PC-9 (cell line): ENCODE data around the gene COL27A1. TPM values are rescaled to one million over a fixed set of nuclear protein-coding genes. Genes with fewer than 3 reads are reported as not detected.

ENCODE experiments used
- BruUV-seq: library from RNA; stranded (reverse); fragments of 400-500 nt; replicated peaks from 2 replicates; lab custom pipeline; 2021; lab: Mats Ljungman, UMichigan
- CTCF ChIA-PET: fragments of 300-600 bp; sonication (Branson Sonifier 250); formaldehyde crosslinking; loops from one replicate; lab custom pipeline; 2022; ENCODE audit warnings: antibody characterized with exemption; lab: Charles Lee
- POLR2A ChIA-PET: fragments of 300-600 bp; sonication (Branson Sonifier 250); formaldehyde crosslinking; loops from one replicate; lab custom pipeline; 2022; ENCODE audit warnings: antibody characterized with exemption; ENCODE audit not compliant: unreplicated experiment; lab: Charles Lee
- DNase-seq, 2 experiments: peaks; one replicate each; pipeline versions ENCODE4 v3.0.0 to v3.0.0-alpha.2; 2015 to 2022; ENCODE audit warnings: mixed read lengths in 1 of 2
- H2AFZ ChIP-seq: fragments of 200-600 bp; sonication (generic); 2 replicates; pipeline ENCODE4 v1.8.1; 2017; ENCODE audit warnings: antibody characterized with exemption
- H3F3A ChIP-seq: fragments of 200-600 bp; sonication (generic); 2 replicates; pipeline ENCODE4 v1.8.1; 2017; ENCODE audit warnings: antibody characterized with exemption, mild to moderate bottlenecking, low read depth; ENCODE audit not compliant: insufficient read depth
- H3K27ac ChIP-seq: fragments of 200-600 bp; sonication (generic); 2 replicates; pipeline ENCODE4 v1.6.1; 2016; ENCODE audit warnings: mixed run types
- H3K27me3 ChIP-seq: fragments of 200-600 bp; sonication (generic); 2 replicates; pipeline ENCODE4 v1.6.1; 2016; ENCODE audit warnings: low read depth, mixed run types; ENCODE audit not compliant: insufficient read depth
- H3K36me3 ChIP-seq: fragments of 200-600 bp; sonication (generic); 2 replicates; pipeline ENCODE4 v1.6.1; 2016; ENCODE audit warnings: low read depth, mixed run types
- H3K4me1 ChIP-seq: fragments of 200-600 bp; sonication (generic); replicated peaks from 2 replicates; pipeline ENCODE4 v1.6.1; 2016; ENCODE audit warnings: mixed run types; ENCODE audit not compliant: insufficient read depth
- H3K4me2 ChIP-seq: fragments of 200-600 bp; sonication (generic); 2 replicates; pipeline ENCODE4 v1.6.1; 2017; ENCODE audit warnings: mixed run types
- H3K4me3 ChIP-seq: fragments of 200-600 bp; sonication (generic); 2 replicates; pipeline ENCODE4 v1.6.1; 2016; ENCODE audit warnings: mixed run types
- H3K79me2 ChIP-seq: fragments of 200-600 bp; sonication (generic); 2 replicates; pipeline ENCODE4 v1.6.1; 2017; ENCODE audit warnings: low read depth, mixed run types
- H3K9me2 ChIP-seq: fragments of 200-600 bp; sonication (generic); 2 replicates; pipeline ENCODE4 v1.8.1; 2017; ENCODE audit warnings: mild to moderate bottlenecking; ENCODE audit not compliant: insufficient read depth
- H3K9me3 ChIP-seq: fragments of 200-600 bp; sonication (generic); 2 replicates; pipeline ENCODE4 v1.8.1; 2016; ENCODE audit warnings: low read depth; ENCODE audit not compliant: insufficient read depth
- H4K20me1 ChIP-seq: fragments of 200-600 bp; sonication (generic); 2 replicates; pipeline ENCODE4 v1.8.1; 2017; ENCODE audit not compliant: insufficient read depth
- EZH2 ChIP-seq: fragments of 200-600 bp; sonication (generic); IDR thresholded peaks from 2 replicates; pipeline ENCODE4 v1.8.0; 2017; ENCODE audit warnings: antibody characterized with exemption, low read depth
- intact Hi-C: fragments of 100-400 bp; cut with micrococcal nuclease; formaldehyde crosslinking; loops from one replicate; pipeline ENCODE4 v1.10.0; 2022; ENCODE audit not compliant: unreplicated experiment
- total RNA-seq: library from RNA; stranded (reverse); gene quantifications from 2 replicates; pipeline ENCODE4 v1.2.3, GENCODE V29; 2021
- TF ChIP-seq, protein P1 (sequence below): fragments of 200-600 bp; sonication (generic); conservative IDR thresholded peaks from 2 replicates; pipeline ENCODE4 v1.6.1; 2017; ENCODE audit warnings: mixed run types, antibody characterized with exemption, mild to moderate bottlenecking, moderate library complexity

COL27A1 gene
- total RNA-seq, 1 experiment from 2014 or later, result 0.39 TPM

DNA sequence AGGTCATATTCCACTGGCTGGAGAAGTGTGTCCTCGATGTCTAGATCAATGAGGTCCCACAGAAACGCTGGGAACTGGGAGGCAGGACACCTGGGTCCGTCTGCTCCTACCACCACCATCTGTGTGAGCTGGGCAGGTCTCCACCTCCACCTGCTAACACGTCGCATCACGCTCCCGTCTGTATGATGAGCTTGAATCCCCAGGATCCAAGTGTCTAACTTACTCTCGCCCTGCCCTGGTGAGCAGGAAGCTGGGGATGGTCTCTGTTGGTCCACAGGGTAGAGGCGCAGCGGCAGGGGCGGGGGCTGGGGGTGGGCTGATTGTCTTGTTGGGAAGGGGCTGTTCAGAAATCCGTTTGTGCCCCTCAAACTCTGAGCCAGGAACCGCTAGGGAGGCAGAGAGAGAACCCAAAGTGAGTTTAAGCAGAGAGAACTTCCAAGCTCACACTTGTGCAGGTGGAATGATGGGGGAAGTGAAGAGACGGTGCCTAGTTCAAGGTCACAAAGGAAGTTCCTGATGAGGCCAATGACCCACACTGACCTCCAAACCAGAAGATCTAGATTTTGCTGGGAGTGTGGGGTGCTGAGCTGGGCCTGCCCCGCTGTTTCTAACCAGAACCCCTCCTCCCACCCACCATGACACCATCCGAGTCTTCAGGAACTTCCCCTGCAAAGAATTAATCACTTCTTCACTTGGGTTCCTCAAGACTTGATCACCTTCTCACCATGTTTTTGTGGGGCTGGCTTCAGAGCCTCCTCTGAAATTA lies 195.5 kb downstream of the COL27A1 start:
- Histone ChIP-seq H2AFZ (no peak overlapping the region), H3K9me2 (no peaks in the 10 kb centered on the region), H3K4me1 (peaks cover 15% of the 10 kb centered on the region), H3K27me3 (no peaks in the 10 kb centered on the region), H3K27ac (no peak overlapping the region), H3K4me2 (no peak overlapping the region), H3K9me3 (no peaks in the 10 kb centered on the region), H3F3A (peaks cover 8% of the 10 kb centered on the region), H4K20me1 (no peaks in the 10 kb centered on the region), H3K36me3 (0 out of 2 replicates have a peak, but pooled peaks cover 8% of the 10 kb centered on the region), H3K4me3 (no peak overlapping the region), H3K79me2 (no peaks in the 10 kb centered on the region)
- ChIA-PET POLR2A (no interaction called here), CTCF (no interaction called here)
- no peak for DNase-seq
- no TSS peak for BruUV-seq
- no peak for TF ChIP-seq EZH2
- TF ChIP-seq, protein P1, sequence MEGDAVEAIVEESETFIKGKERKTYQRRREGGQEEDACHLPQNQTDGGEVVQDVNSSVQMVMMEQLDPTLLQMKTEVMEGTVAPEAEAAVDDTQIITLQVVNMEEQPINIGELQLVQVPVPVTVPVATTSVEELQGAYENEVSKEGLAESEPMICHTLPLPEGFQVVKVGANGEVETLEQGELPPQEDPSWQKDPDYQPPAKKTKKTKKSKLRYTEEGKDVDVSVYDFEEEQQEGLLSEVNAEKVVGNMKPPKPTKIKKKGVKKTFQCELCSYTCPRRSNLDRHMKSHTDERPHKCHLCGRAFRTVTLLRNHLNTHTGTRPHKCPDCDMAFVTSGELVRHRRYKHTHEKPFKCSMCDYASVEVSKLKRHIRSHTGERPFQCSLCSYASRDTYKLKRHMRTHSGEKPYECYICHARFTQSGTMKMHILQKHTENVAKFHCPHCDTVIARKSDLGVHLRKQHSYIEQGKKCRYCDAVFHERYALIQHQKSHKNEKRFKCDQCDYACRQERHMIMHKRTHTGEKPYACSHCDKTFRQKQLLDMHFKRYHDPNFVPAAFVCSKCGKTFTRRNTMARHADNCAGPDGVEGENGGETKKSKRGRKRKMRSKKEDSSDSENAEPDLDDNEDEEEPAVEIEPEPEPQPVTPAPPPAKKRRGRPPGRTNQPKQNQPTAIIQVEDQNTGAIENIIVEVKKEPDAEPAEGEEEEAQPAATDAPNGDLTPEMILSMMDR, result no peak
- intact Hi-C loops, result no loop called here

DNA sequence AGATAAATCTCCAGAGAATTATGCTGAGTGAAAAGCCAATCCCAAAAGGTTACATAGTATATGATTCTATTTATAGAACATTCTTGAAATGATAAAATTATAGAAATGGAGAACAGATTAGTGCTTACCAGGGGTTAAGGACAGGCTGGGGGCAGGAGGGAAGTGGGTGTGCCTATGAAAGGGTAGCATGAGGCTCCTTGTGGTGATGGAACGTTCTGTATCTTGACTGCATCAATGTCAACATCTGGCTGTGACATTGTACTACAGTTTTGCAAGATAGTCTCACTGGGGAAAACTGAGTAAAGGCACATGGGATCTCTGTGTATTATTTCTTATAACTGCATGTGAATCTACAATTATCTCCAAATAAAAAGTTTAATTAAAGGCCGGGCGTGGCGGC lies 196.6 kb downstream of the COL27A1 start:
- TF ChIP-seq, protein P1, result no peak
- no peak for TF ChIP-seq EZH2
- ChIA-PET POLR2A (no interaction called here), CTCF (no interaction called here)
- no peak for DNase-seq
- no peaks in the 10 kb centered on the region for H3K27me3 ChIP-seq
- H2AFZ ChIP-seq, result no peak overlapping the region
- 0 out of 2 replicates have a peak, but pooled peaks cover 8% of the 10 kb centered on the region for H3K36me3 ChIP-seq
- peaks cover 15% of the 10 kb centered on the region for H3K4me1 ChIP-seq
- peaks cover 8% of the 10 kb centered on the region for H3F3A ChIP-seq
- H3K79me2 ChIP-seq, result no peaks in the 10 kb centered on the region
- H3K4me2 ChIP-seq, result no peak overlapping the region
- no TSS peak for BruUV-seq
- no peaks in the 10 kb centered on the region for H4K20me1 ChIP-seq
- H3K9me2 ChIP-seq, result no peaks in the 10 kb centered on the region
- no peak overlapping the region for H3K4me3 ChIP-seq
- no peak overlapping the region for H3K27ac ChIP-seq
- no peaks in the 10 kb centered on the region for H3K9me3 ChIP-seq
- intact Hi-C loops, result no loop called here

DNA sequence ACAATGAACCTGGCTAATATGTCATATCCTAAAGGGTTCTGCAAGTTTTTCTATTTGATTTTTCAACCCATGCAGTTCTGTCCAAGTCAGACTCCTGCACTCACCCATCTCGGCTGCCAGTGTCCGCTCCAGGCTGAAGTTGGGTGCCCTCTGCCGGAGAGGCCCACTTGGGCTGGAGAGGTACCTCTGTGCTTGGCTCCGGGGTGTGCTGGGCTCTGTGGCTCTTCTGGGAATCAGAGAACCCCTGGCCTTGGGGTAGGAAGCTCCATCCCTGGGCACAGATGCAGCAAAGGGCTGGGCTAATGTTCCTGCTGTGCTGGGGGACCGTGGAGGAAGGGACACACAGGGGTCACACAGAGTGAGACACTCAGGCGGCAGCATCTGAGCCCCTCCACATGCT lies 200.5 kb downstream of the COL27A1 start:
- H3K9me2 ChIP-seq, result no peaks in the 10 kb centered on the region
- intact Hi-C loops, result no loop called here
- H3K27ac ChIP-seq, result no peak overlapping the region
- H3K36me3 ChIP-seq, result 0 out of 2 replicates have a peak, but pooled peaks cover 3% of the 10 kb centered on the region
- no peak for TF ChIP-seq EZH2
- TF ChIP-seq, protein P1, result no peak
- no TSS peak for BruUV-seq
- ChIA-PET CTCF (no interaction called here), POLR2A (no interaction called here)
- H4K20me1 ChIP-seq, result no peaks in the 10 kb centered on the region
- no peaks in the 10 kb centered on the region for H3K9me3 ChIP-seq
- no peaks in the 10 kb centered on the region for H3K4me1 ChIP-seq
- H3K27me3 ChIP-seq, result no peaks in the 10 kb centered on the region
- H3K4me3 ChIP-seq, result no peak overlapping the region
- DNase-seq, result no peak
- no peak overlapping the region for H2AFZ ChIP-seq
- H3F3A ChIP-seq, result no peaks in the 10 kb centered on the region
- no peaks in the 10 kb centered on the region for H3K79me2 ChIP-seq
- H3K4me2 ChIP-seq, result no peak overlapping the region
